Measurements from ENCODE around the gene FOLR1.

Gene FOLR1

GRCh38 chr11:72235351-72236057 is 43.6 kb downstream of the FOLR1 start:
- no peak for DNase-seq (ENCODE audit: low read depth, low spot score)

GRCh38 chr11:72236083-72236697 is 44.2 kb downstream of the FOLR1 start:
- no peak for DNase-seq (ENCODE audit: low read depth, low spot score)

GRCh38 chr11:72236774-72237111 is 44.8 kb downstream of the FOLR1 start:
- no peak for DNase-seq (ENCODE audit: low read depth, low spot score)

- DNase-seq (ENCODE audit: low read depth, low spot score) = no peak
Measured at GRCh38 chr11:72237112-72237931, 45.4 kb downstream of the FOLR1 start.

- DNase-seq (ENCODE audit: low read depth, low spot score) = no peak
Measured at GRCh38 chr11:72238040-72238450, 46.1 kb downstream of the FOLR1 start.

- DNase-seq (ENCODE audit: low read depth, low spot score) = no peak
Measured at GRCh38 chr11:72238492-72239312, 46.8 kb downstream of the FOLR1 start.

GRCh38 chr11:72239313-72239848 is 47.4 kb downstream of the FOLR1 start:
- no peak for DNase-seq (ENCODE audit: low read depth, low spot score)

- no peak for DNase-seq (ENCODE audit: low read depth, low spot score)
Measured at GRCh38 chr11:72239849-72240460, 48.0 kb downstream of the FOLR1 start.

- no peak for DNase-seq (ENCODE audit: low read depth, low spot score)
Measured at GRCh38 chr11:72240461-72241290, 48.7 kb downstream of the FOLR1 start.

GRCh38 chr11:72241291-72241781 is 49.4 kb downstream of the FOLR1 start:
- no peak for DNase-seq (ENCODE audit: low read depth, low spot score)

GRCh38 chr11:72242141-72242540 is 50.2 kb downstream of the FOLR1 start:
- no peak for DNase-seq (ENCODE audit: low read depth, low spot score)

GRCh38 chr11:72243173-72244059 is 51.5 kb downstream of the FOLR1 start:
- DNase-seq (ENCODE audit: low read depth, low spot score) = no peak

GRCh38 chr11:72244060-72244360 is 52.1 kb downstream of the FOLR1 start, which contains the start of gene PHOX2A:
Gene PHOX2A (minus strand): TSS chr11:72244176. CDS start chr11:72244004, 172 bp downstream.
- no peak for DNase-seq (ENCODE audit: low read depth, low spot score)

GRCh38 chr11:72244361-72245262 is 52.7 kb downstream of the FOLR1 start:
- no peak for DNase-seq (ENCODE audit: low read depth, low spot score)

GRCh38 chr11:72245263-72245816 is 53.4 kb downstream of the FOLR1 start:
- DNase-seq (ENCODE audit: low read depth, low spot score) = no peak
